GM18499 (cell line): ENCODE data around the gene PPP1R12A.
A peak's percentile ranks its signal among the peaks of the same experiment; 100 is the strongest.
"Not testable (repeated sequence)": the region's sequence is repeated elsewhere in the genome, so short reads cannot be mapped to it uniquely, and the experiment has no call there.

Experiments
- ATAC-seq: cut with Tn5 transposase; IDR thresholded peaks from one replicate; pipeline ENCODE4 v1.9.1; 2021; ENCODE audit warnings: moderate number of reproducible peaks; ENCODE audit not compliant: insufficient read depth, unreplicated experiment

The PPP1R12A gene

DNA sequence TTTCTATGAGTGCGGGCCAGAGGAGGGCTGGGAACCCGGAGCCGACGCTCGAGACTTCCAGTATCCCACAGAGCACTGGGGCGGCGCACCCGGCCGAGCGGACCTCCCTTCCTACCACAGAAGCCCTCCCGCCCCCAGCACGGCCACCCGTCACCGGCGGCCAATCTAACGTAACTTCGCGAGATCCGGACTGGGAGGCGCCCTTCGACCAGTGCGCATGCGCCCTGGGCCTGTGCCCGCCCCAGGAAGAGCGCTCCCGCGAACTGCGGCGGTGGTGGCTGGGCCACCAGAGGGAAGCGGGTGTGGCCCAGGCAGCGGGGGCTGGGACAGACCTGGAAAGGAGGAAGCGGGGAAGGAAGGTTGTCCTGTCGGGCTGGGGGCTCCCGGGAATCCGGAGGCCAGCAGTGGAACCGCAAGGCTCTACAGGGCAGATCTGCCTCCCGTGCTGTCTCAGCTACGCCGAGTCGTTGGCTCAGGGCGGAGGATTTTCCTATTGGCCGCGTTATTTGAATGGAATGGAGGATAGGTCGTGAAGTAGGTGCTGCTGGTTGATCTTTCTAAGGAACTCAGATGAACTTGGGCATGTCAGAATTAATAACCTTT is at the start of gene PPP1R12A:
TSS of gene PPP1R12A (minus strand) at position 77 of the 603 bp plus-strand sequence. CDS start 166 bp downstream, outside the sequence.
- ATAC-seq: peak; percentile 70

DNA sequence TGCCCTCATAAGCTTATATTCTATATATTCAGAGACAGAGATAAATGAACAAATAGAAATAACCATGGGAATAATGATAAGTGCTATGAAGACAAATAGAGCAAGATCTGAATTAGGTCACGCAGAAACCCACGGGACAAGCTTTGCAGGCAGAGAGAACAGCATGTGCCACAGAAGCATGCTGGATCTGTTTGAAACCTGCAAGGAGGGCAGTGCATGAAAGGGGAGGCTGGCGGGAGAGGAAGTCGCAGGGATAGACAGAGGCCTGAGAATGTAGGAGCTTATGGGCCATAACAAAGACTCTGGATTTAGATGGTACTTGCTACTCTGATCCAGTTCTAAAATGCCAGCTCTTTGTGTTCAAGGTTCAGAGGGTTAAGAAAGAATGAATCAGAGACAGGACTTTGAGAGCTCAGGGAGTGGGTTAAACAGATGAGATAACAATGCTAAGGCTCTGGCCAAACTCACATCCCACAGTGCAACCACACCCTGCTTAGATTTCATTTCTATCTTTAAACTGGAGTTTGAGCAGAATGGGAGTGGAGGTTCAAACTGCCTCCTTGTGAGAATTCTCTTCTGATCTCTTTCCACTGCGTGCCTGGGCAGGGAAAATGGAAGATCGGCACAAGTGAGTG is 49.2 kb upstream of the PPP1R12A start:
- ATAC-seq: no peak

DNA sequence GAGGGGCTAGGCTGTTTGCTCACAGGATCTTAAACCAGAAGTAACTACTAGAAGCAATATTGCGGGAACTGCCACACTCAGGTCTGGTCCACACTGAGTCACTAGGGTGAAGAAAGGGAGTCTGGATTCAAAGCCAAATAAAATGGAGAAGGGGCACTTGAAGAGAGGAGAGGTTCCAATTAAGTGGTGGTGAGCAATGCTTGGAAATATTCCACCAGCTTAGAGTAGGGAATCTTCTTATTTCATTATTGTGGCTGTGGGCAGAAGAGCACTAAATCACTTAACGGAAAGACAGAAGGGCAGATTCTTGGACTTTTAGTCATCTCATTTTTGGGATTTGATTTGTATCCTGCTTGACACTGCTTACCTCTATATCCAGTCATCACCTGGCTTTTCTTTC is 48.6 kb upstream of the PPP1R12A start:
- ATAC-seq: no peak

DNA sequence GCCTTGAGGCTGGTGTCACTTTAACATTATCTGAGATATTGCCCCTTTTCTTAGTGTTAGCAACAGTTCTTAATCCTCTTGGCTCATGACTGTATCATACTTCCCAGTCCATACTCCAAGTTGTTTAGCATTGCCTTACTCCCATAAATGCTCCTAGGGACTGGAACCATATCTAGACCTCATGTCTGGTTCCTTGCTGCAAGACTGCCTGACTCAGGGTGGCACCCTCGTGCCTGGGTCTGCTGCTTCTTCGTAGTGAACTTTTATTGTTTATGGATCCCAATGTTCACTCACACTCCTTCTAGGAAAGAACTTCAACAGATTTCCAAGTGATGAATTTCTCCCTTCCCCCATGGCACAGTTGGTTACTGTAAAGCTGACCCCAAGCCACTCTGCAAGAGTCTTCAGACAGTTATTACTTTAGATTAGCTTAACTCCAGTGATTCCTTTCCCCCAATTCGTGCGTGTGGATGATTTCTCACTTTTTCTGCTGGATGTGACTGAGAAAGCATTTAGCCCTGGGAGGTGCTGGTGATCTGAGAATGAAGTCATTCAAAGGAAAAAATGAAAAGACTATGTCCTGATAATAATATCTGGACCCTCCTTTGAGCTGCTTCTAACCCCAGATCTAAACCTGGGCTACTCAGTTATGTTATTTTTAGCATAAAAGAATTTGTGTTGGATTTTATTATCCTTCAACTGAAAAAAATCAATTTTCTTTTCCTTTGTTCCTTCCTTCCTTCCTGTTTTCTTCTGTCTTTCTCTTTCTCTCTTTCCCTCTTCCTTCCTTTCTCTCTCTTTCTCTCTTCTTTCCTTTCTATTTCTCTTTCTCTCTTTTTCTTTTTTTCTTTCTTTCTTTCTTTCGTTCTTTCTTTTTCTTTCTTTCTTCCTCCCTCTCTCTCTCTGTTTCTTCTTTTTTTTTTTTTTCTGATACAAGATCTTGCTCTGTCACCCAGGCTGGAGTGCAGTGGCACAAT is 47.5 kb upstream of the PPP1R12A start:
- ATAC-seq: no peak

DNA sequence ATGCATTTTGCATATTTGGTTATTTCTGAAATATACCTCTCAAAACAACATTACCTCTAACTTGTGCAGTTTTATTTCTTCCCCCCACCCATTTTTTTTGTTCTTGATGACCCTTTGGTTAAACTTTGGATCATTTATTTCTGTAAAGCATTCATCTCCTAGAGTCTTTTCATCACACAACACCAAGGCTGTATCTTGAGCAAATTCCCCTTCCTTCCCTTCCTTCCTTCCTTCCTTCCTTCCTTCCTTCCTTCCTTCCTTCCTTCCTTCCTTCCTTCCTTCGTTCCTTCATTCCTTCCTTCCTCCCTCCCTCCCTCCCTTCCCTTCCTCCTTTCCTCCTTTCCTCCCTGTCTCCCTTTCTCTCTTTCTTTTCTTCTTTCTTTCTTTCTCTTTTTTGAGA is 43.8 kb upstream of the PPP1R12A start:
- no peak for ATAC-seq

DNA sequence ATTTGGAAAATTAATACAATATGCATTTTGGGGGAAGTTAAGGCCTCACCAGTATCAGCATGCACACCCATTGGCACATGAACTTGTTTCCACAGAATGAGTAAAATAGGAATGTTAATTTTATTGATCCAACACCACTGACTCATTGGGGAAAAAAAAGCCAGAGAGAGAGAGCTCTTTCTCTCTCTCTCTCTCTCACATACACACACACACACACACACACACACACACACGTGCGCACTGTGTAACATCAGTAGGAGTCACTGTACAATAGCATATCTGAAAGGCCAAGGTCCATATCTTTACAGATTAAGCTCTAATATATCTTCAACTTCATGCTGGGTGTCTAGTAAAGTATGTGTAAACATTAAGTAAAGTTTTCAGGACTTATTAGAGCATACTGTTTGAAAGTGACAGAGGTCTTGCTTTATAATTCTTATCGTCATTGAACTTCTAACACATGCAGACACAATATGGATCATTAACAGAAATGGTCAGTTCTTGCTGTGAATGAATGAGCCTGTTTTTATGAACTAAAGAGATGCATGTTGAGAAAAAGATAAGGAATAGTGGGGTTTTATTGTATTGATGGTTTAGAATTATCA is 43.1 kb upstream of the PPP1R12A start:
- ATAC-seq: not testable (repeated sequence)

DNA sequence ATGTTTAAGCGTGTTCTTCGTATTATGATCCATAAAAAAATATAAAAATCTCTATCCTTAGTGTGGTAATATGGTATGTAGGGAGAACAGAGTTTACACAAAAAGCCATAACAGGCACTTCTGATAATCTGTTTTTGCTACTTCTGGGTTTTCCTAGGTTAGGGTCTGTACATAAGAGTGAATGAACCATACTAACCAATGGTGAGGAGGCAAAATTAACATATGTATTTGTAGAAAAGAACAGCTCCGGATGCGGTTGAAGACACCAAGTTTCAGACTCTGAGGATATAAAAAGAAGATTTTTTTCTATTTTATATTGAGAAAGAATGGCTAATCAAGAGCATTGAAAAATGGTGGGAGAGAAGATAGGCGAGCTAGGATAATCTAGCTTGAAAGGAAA is 40.2 kb upstream of the PPP1R12A start:
- no peak for ATAC-seq

DNA sequence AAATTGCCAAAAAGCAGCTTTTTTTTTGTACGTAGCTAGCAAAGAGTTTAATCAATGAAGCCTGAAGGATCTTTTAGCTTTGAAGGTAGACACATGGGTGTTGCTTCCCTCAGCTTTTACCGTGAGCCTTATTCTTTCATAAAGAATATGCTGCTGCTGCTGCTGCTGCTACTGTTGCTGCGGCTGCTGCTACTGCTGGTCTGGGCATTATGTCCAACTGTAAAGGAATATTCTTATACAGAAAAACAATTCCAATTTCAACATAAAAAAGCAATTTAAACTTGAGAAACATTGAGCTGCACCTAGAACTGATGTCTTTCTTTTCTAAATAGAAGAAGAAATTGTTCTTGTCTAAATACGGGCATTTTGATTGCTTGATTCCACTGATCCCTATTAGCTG is 38.9 kb upstream of the PPP1R12A start:
- no peak for ATAC-seq

DNA sequence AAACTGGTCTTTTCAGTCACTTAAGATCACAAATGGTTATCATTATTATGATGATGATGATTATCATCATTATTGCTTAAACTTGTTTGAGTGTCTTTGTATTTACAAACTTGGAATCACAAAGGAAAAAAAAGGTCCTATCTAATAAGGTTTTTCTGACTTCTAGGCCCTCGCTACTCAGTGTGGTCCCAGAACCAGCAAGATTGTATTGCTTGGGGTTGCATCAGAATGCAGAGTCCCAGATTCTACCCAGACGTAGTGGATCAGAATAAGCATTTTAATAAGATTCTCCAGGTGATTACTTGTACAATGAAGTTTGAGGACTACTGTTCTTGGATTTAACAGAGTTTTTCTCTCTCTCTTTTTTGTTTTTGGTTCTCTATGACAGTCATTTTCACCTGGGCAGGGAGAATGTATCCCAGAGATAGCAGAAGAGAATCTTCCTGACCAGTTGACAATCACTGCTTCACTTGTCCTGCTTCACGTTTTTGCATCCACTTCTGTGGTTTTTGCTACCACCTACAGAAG is 29.3 kb upstream of the PPP1R12A start:
- ATAC-seq: no peak

DNA sequence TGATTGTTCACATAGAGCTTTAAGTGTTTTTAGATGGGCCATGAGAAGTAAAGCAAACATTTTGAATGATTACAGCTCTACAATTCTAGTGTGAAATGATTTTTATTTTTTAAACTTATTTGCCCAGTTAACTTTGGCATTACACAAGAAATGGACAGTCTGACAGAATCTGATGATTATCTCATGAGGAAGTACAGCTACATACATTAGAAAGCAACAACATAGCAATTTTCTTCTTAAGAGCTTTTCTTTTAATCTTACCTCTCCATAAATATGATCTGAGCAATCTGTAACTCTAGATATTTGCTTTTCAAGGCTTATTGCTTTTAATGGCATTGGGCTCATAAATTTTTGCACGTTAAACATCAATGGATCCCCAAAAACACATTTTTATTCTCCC is 26.5 kb upstream of the PPP1R12A start:
- ATAC-seq: no peak

DNA sequence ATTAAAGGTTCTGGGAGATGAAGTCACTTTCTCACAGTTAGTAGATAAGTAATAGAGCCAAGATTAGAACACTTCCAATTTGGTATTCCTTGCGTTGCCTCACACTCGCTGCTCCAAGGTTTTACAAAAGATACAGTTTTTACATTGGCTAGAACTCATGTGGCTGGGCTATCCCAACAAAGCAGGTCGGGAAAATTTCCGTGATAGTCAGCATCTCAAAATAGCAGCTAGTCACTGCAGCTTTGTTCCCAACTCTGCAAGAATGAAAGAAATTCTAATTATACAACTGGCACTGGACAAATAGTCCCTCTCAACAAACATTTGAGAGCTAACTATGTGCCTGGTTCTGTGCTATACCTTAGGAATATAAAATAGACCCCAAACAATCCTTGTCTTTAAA is 24.6 kb upstream of the PPP1R12A start:
- no peak for ATAC-seq

DNA sequence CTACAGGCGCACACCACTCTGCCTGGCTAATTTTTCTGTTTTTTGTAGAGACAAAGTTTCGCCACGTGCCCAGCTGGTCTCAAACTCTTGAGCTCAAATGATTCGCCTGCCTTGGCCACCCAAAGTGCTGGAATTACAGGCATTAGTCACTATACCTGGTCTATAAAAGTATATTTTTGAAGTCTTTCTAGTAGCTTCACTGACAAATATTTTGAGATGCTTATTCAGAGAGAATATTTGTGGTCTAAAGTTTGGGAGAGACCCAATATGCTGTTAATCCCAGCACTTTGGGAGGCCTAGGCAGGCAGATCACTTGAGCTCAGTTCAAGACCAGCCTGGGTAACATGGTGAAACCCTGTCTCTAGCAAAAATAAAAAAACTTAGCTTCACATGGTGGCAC is 22.0 kb upstream of the PPP1R12A start:
- ATAC-seq: no peak

DNA sequence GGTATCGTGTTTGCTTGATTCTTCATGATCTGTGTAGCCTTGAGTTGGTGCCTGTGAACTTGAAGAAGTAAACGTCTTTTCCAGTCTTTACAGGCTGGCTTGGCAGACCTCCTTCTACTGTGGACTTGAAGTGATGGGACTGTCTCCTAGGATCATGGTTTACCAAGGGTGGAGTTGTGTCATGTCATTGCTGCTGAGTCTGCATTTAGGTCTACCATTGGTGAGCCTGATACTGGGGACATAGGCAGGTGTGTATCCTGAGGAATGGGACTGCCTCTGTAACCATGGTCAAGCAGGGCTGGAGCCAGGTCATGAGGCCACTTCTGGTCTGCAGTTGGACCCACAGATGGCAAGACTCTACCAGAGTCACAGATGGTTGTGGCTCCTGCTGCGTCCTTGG is 20.7 kb upstream of the PPP1R12A start:
- no peak for ATAC-seq

DNA sequence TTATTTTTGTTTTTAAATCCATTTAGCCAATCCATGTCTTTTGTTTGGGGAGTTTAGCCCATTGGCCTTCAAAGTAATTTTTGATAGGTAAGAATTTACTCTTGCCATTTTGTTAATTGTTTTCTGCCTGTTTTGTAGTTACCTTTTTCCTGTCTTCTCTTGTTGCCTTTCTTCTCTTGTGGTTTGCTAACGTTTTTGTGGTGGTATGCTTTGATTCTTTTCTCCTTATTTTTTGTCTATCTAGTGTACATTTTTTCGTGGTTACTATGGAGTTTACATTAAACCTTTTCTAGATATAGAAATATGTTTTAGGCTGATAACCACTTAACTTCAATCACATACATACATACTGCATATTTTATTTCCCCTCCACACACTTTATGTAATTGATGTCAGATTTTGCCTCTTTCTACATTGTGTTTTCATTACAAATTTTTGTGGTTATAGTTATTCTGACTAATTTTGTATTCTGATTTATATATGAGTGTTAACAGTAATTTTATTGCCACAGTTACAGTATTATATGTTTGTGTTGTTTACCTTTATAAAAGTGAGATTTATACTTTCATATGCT is 19.2 kb upstream of the PPP1R12A start:
- no peak for ATAC-seq

DNA sequence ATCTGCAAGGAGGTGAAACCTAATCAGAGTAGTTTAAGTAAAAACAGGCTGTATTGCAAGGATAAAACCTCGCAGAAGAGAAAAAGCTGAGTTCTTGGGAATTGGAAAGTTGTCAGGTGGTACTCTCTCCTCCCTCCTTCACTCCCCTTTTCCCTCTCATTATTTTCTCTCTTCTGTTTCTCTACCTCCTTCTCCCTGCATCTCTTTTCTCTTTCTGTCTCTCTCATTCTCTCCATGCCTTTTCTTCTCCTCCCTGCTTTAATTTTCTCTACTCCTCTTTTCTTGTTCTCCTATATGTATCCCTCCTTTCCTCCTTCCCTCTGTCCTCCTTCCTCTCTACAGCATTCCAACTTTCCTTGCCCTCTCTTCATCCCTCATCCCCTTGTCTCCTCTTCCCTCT is 14.2 kb upstream of the PPP1R12A start:
- no peak for ATAC-seq

DNA sequence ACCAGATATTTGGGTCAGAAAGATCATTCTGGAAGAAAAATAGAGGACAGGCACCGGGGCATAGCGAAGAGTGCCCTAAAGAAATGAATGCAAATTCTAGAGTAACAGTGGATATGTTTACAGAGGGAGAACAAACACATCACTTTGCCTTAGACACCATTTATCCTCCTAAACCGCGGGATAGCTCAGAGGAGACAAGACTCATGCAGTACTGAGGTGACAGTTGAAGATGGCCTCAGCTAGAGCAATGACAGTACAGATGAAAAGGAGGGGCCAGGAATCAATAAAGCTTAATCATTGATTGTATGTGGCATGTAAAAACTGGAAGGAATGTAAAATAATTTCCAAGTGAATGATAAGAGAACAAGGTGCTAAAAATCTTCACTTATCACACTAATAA is 10.5 kb upstream of the PPP1R12A start:
- no peak for ATAC-seq

DNA sequence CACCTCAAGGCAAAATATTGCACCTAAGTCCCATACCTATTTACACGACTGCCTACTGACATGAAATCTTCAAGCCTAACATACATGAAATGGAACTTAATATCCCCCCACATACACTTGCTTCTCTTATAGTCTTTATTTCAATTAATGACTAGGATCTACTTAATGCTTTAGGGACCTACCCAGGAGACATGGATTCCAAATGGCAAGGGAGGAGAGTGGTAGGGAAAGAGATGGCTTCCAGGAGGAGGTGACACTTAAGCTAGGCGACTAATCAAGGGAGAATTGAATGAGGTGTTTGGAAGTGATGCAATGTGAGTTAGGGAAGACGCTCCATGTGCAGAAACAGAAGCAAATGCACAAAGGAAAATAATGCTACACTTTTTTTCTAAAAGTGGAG is 9.7 kb upstream of the PPP1R12A start:
- no peak for ATAC-seq

DNA sequence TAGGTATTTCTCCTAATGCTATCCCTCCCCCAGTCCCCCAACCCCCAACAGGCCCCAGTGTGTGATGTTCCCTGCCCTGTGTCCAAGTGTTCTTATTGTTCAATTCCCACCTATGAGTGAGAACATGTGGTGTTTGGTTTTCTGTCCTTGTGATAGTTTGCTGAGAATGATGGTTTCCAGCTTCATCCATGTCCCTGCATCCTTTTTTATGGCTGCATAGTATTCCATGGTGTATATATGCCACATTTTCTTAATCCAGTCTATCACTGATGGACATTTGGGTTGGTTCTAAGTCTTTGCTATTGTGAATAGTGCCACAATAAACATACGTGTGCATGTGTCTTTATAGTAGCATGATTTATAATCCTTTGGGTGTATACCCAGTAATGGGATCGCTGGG is 7.9 kb upstream of the PPP1R12A start:
- not testable (repeated sequence) for ATAC-seq

DNA sequence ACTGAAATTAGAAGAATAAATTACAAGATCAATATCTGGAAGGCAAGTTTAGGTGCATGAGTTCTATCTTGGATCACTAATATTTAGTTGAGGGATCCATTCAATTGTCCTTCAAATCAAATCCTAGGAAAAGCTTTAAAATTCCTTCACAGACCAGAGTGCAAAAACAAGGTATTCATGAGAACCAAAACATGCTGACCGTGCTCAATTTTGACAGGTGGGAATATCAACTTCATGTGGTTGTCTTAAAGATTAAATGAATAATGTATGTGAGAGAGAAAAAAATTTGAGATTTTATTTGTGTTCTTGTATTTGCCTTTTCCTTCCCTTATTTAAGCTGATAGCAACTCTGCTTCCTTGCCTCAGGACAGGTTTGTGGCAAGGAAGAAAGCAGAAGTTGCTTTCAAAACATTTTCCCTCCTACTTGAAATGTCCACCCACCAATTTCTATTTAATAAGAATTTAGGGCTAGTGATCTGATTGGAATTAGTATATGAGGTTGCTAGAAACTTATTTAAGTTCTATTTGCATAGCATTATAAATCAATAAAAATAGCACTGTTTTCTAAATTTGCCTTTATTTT is 4.9 kb upstream of the PPP1R12A start:
- no peak for ATAC-seq

DNA sequence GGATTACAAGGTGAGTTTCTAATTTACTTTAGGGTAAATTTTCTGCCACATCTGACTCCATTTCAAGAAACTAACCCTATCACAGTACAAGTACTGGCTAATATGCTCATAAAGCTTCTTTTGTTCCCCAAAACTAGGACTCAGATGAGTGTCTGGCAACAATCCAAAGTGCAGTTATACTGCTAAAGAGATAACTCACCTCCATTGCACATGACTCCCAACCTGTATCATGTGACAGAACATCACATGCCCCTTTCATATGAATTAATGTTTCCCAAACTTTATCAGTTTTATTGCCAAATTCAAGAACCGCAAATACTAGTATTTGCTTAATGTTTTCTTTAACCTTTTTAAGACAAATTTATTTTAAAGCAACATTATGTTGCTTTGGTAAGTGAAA is 3.9 kb upstream of the PPP1R12A start:
- no peak for ATAC-seq
